ENCODE results near the gene BEAN1. TPM values are rescaled to one million over a fixed set of nuclear protein-coding genes. Genes with fewer than 3 reads are reported as not detected.

The BEAN1 gene
- not detected for total RNA-seq

DNA sequence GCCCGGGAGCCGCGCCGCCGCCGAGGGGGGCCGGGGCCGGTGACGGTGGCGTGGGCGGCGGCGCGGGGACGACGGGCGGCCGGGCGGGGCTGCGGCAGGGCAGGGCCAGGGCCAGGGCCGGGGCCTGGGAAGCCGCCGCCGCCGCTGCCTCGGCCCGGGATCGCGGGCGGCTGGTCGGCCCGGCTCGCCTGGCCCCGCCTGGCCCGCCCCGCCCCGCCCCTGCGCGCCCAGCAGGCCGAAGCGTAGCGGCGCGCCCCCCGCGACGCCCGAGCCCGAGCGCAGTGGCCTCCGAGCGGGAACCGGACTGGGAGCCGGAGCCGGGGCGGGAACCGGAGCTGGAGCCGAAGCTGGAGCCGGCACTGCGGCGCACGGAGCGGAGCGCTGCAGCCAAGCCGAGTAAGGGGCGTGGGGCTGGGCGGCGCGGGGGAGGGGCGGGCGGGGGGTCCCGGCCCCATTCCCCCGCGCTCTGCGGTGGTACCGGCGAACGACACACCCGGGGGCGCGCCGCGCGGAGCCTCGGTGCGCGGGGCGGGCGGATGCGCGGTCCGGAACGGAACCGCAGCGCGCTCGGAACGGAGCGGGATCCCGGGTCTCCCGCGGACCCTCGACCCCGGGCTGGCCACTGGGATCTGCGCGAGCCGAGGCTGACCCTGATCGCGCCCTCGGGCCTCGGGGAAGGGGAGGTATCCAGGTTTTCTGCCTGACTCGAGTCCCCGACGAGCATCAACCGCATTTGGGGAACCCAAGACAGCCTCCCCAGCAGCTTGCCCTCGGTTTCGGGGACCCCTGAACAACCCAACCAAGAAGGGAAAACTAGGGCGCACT lies at the start of gene BEAN1:
BEAN1 (plus strand) TSS at position 260 of the 825 bp plus-strand sequence. CDS start 10,382 bp downstream, outside the sequence.
- Mint-ChIP-seq H3K4me3 (peak within 1 kb of the TSS; percentile 31), H3K36me3 (ENCODE audit: low read depth) (no peaks in the 10 kb centered on the region), H3K4me1 (no peaks in the 10 kb centered on the region), H3K27me3 (peaks cover 62% of the 10 kb centered on the region), H3K27ac (no peak within 1 kb of the TSS), H3K9me3 (no peaks in the 10 kb centered on the region)
- ATAC-seq (replicated peaks), result peak; percentile 34

DNA sequence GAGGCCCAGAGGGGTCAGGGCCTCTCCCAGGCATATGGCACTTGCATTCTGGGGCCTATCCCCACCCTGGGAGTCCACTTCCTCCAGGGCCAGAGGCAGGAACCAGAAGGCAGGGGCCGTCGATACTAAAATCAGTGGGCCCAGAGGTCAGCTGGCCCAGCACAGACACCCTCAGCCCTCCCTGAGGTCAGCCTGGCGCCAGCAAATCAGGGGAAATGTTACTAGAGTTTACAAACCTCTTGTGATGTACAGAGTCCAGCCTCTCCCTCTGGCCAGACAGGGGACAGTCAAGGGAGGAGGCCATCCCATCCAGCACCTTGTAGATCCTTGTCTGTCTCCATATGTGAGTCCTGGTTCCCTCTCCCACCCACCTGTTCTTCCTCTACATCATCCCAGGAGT lies 49.8 kb upstream of the BEAN1 start:
- Mint-ChIP-seq H3K27me3 (no peaks in the 10 kb centered on the region), H3K4me1 (no peaks in the 10 kb centered on the region), H3K9me3 (no peaks in the 10 kb centered on the region), H3K36me3 (ENCODE audit: low read depth) (no peaks in the 10 kb centered on the region), H3K27ac (no peak overlapping the region), H3K4me3 (no peak overlapping the region)
- no peak for ATAC-seq (replicated peaks)

- no peaks in the 10 kb centered on the region for H3K4me1 Mint-ChIP-seq
- H3K27ac Mint-ChIP-seq, result no peak overlapping the region
- no peak for ATAC-seq (replicated peaks)
- H3K36me3 Mint-ChIP-seq (ENCODE audit: low read depth), result no peaks in the 10 kb centered on the region
- no peak overlapping the region for H3K4me3 Mint-ChIP-seq
- H3K27me3 Mint-ChIP-seq, result no peaks in the 10 kb centered on the region
- no peaks in the 10 kb centered on the region for H3K9me3 Mint-ChIP-seq
Measured at GRCh38 chr16:66378741-66379570, 48.1 kb upstream of the BEAN1 start.

DNA sequence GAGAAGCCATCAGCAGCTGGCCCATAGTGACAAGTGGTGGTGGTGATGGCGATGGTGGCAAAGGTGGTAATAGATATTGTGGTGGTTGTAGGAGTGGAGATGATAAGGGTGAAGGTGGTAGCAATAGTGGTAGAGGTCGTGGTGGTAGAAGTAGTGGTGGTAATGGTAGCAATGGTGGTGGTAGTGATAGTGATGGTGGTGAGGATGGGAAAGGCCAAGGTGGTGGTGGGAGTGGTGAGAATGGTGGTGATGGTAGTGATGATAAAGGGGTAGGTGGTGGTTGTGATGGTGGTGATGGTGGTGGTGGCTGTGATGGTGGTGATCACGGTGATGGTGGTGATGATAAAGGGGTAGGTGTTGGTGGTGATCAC lies 47.5 kb upstream of the BEAN1 start:
- Mint-ChIP-seq H3K4me1 (no peaks in the 10 kb centered on the region), H3K9me3 (no peaks in the 10 kb centered on the region), H3K27me3 (no peaks in the 10 kb centered on the region), H3K36me3 (ENCODE audit: low read depth) (no peaks in the 10 kb centered on the region), H3K27ac (no peak overlapping the region), H3K4me3 (no peak overlapping the region)
- no peak for ATAC-seq (replicated peaks)

GRCh38 chr16:66380421-66380820 lies 46.7 kb upstream of the BEAN1 start:
- Mint-ChIP-seq H3K27me3 (no peaks in the 10 kb centered on the region), H3K9me3 (no peaks in the 10 kb centered on the region), H3K4me1 (no peaks in the 10 kb centered on the region), H3K4me3 (no peak overlapping the region), H3K36me3 (ENCODE audit: low read depth) (no peaks in the 10 kb centered on the region), H3K27ac (no peak overlapping the region)
- no peak for ATAC-seq (replicated peaks)

DNA sequence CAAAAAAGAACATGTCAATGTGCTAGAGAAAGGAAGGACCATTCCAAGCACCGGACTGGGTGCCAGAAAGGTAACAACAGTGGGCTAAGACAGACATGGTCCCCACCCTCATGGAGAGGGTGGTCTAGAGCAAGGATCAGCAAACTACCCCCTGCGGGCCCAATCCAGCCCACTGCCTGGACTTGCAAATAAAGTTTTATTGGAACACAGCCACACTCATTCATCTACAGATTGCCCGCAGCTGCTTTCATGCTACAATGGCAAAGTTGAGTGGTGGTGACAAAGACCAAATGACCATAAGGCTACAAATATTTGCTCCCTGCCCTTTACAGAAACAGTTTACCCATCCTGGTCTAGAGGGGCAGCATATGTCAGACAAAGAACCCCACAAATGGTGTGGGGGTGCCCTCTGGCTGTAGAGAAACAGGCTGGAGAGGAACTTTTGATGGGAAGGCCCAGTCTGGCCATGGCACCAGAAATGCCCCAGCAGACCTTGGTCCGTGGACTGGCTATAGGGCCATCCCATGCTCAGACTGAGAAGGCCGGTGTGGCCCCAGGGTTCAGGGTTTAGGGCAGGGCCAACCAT lies 45.4 kb upstream of the BEAN1 start:
- no peaks in the 10 kb centered on the region for H3K36me3 Mint-ChIP-seq (ENCODE audit: low read depth)
- H3K27ac Mint-ChIP-seq, result no peak overlapping the region
- no peak for ATAC-seq (replicated peaks)
- H3K9me3 Mint-ChIP-seq, result no peaks in the 10 kb centered on the region
- H3K27me3 Mint-ChIP-seq, result no peaks in the 10 kb centered on the region
- H3K4me3 Mint-ChIP-seq, result no peak overlapping the region
- H3K4me1 Mint-ChIP-seq, result no peaks in the 10 kb centered on the region

- Mint-ChIP-seq H3K9me3 (no peaks in the 10 kb centered on the region), H3K36me3 (ENCODE audit: low read depth) (no peaks in the 10 kb centered on the region), H3K4me1 (no peaks in the 10 kb centered on the region), H3K27ac (no peak overlapping the region), H3K27me3 (no peaks in the 10 kb centered on the region), H3K4me3 (no peak overlapping the region)
- ATAC-seq (replicated peaks), result no peak
Measured at GRCh38 chr16:66382171-66382965, 44.7 kb upstream of the BEAN1 start.

DNA sequence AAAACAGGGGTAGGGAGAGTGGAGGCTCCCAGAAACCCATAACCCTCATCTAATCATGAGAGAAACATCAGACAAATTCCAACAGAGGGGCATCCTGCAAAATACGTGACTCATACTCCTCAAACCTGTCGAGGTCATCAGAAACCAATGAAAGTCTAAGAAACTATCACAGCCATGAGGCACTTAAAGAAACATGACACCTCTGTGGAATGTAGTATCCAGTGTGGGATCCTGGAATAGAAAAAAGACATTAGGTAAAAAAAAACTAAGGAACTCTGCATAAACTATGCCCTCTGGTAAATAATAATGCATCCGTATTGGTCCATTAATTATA lies 44.2 kb upstream of the BEAN1 start:
- Mint-ChIP-seq H3K9me3 (no peaks in the 10 kb centered on the region), H3K36me3 (ENCODE audit: low read depth) (no peaks in the 10 kb centered on the region), H3K27ac (no peak overlapping the region), H3K4me1 (no peaks in the 10 kb centered on the region), H3K4me3 (no peak overlapping the region), H3K27me3 (peaks cover 3% of the 10 kb centered on the region)
- ATAC-seq (replicated peaks), result no peak

GRCh38 chr16:66383551-66383950 lies 43.5 kb upstream of the BEAN1 start:
- Mint-ChIP-seq H3K4me3 (no peak overlapping the region), H3K36me3 (ENCODE audit: low read depth) (no peaks in the 10 kb centered on the region), H3K27me3 (peaks cover 3% of the 10 kb centered on the region), H3K4me1 (no peaks in the 10 kb centered on the region), H3K9me3 (no peaks in the 10 kb centered on the region), H3K27ac (no peak overlapping the region)
- ATAC-seq (replicated peaks), result no peak

DNA sequence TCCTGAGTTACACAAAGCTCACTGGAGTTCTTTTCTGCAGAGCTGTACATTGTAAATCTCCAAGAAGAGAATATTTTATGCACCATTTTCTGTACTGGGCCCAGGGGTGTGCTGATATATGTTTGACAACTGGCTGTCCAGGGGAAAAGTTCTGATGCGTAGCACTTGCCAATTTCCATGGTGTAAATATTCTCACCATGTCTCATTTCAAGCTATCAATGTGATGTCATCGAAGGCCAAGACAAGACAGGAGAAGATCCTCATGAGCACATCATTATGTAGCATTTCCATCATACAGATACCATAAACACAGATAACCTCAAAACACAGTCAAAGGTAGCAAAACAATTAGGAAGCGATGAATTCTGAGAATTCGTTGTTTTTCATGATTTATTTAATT lies 41.7 kb upstream of the BEAN1 start:
- H3K4me1 Mint-ChIP-seq, result no peaks in the 10 kb centered on the region
- no peak overlapping the region for H3K4me3 Mint-ChIP-seq
- no peaks in the 10 kb centered on the region for H3K36me3 Mint-ChIP-seq (ENCODE audit: low read depth)
- H3K27me3 Mint-ChIP-seq, result peaks cover 3% of the 10 kb centered on the region
- no peak for ATAC-seq (replicated peaks)
- H3K9me3 Mint-ChIP-seq, result no peaks in the 10 kb centered on the region
- no peak overlapping the region for H3K27ac Mint-ChIP-seq

- Mint-ChIP-seq H3K4me1 (no peaks in the 10 kb centered on the region), H3K27ac (no peak overlapping the region), H3K9me3 (no peaks in the 10 kb centered on the region), H3K36me3 (ENCODE audit: low read depth) (no peaks in the 10 kb centered on the region), H3K27me3 (peaks cover 3% of the 10 kb centered on the region), H3K4me3 (no peak overlapping the region)
- ATAC-seq (replicated peaks), result no peak
Measured at GRCh38 chr16:66386629-66387622, 40.2 kb upstream of the BEAN1 start.

DNA sequence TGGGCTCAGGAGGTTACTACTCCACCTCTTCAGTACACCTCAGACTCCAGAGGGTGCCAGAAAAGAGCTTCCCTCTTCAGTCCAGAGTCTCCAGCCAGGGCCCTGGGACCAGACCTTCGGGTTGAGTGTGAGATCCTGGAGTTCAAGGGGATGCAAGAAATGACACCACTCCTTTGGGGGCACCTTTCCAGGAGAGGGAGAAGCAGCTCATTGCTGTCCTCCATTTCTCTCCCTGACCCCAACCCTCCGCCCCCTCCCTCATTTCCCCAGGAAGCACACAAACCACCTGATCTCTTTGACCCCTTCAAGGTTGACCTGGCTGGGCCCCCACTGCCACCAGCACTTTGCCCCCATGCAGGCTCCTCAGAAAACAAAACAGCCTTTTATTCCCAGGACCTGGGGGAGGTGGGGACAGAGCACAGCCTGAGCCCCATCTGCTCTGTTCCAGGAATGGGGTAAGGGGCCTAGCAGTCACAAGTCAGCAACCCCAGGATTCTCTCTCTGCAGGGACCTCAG lies 39.2 kb upstream of the BEAN1 start:
- H3K9me3 Mint-ChIP-seq, result no peaks in the 10 kb centered on the region
- ATAC-seq (replicated peaks), result no peak
- no peak overlapping the region for H3K4me3 Mint-ChIP-seq
- H3K27me3 Mint-ChIP-seq, result peaks cover 3% of the 10 kb centered on the region
- no peak overlapping the region for H3K27ac Mint-ChIP-seq
- no peaks in the 10 kb centered on the region for H3K36me3 Mint-ChIP-seq (ENCODE audit: low read depth)
- H3K4me1 Mint-ChIP-seq, result no peaks in the 10 kb centered on the region

- no peaks in the 10 kb centered on the region for H3K9me3 Mint-ChIP-seq
- no peaks in the 10 kb centered on the region for H3K4me1 Mint-ChIP-seq
- H3K27me3 Mint-ChIP-seq, result peaks cover 3% of the 10 kb centered on the region
- no peaks in the 10 kb centered on the region for H3K36me3 Mint-ChIP-seq (ENCODE audit: low read depth)
- H3K27ac Mint-ChIP-seq, result no peak overlapping the region
- H3K4me3 Mint-ChIP-seq, result no peak overlapping the region
- no peak for ATAC-seq (replicated peaks)
Measured at GRCh38 chr16:66388350-66389139, 38.5 kb upstream of the BEAN1 start.
